Left renal pelvis (tissue), 4 donors: ENCODE results near the gene PCGF3. TPM values are rescaled to one million over a fixed set of nuclear protein-coding genes. Genes with fewer than 3 reads are reported as not detected.
"Not testable (repeated sequence)": the region's sequence is repeated elsewhere in the genome, so short reads cannot be mapped to it uniquely, and the experiment has no call there.

Experiments used
- DNase-seq, 4 donors: peaks; one replicate each; pipeline ENCODE4 v3.0.0-alpha.2; 2013; ENCODE audit warnings: low read depth in 4 of 4, low spot score in 3 of 4
- polyA plus RNA-seq, 4 donors: library from polyadenylated mRNA; unstranded; fragments of 120-200 nt; gene quantifications; one replicate each; pipeline ENCODE4 v1.2.1, GENCODE V29; 2013; ENCODE audit not compliant: insufficient read length in 4 of 4

PCGF3 gene
- polyA plus RNA-seq, 4 donors, result 67.3 to 93.3 (median 74.2) TPM

GRCh38 chr4:735583-735982 is 30.0 kb downstream of the PCGF3 start:
- no peak for DNase-seq

- DNase-seq, result not testable (repeated sequence)
These were observed 30.9 kb downstream of the PCGF3 start for GRCh38 chr4:736561-736960.

- DNase-seq, result no peak
These were observed 33.2 kb downstream of the PCGF3 start for GRCh38 chr4:738781-739280.

- DNase-seq, result no peak
These were observed 33.9 kb downstream of the PCGF3 start for GRCh38 chr4:739569-739968.

- DNase-seq, result no peak
These were observed 34.4 kb downstream of the PCGF3 start for GRCh38 chr4:740011-740410.

- no peak for DNase-seq
These were observed 35.1 kb downstream of the PCGF3 start for GRCh38 chr4:740656-741282.

- no peak for DNase-seq
These were observed 36.6 kb downstream of the PCGF3 start for GRCh38 chr4:742096-742741.

GRCh38 chr4:742742-743311 is 37.2 kb downstream of the PCGF3 start:
- DNase-seq, result no peak

GRCh38 chr4:743463-744211 is 38.0 kb downstream of the PCGF3 start:
- DNase-seq, result no peak

GRCh38 chr4:744212-744841 is 38.7 kb downstream of the PCGF3 start:
- DNase-seq, result no peak

GRCh38 chr4:747546-748170 is 42.0 kb downstream of the PCGF3 start:
- DNase-seq, result no peak

GRCh38 chr4:748461-748860 is 42.8 kb downstream of the PCGF3 start:
- no peak for DNase-seq

- no peak for DNase-seq
These were observed 44.4 kb downstream of the PCGF3 start for GRCh38 chr4:749698-750666.

- no peak for DNase-seq
These were observed 46.0 kb downstream of the PCGF3 start for GRCh38 chr4:751676-752075.

- no peak for DNase-seq
These were observed 46.7 kb downstream of the PCGF3 start for GRCh38 chr4:752196-752861.

- DNase-seq, result not testable (repeated sequence)
These were observed 47.6 kb downstream of the PCGF3 start for GRCh38 chr4:753186-753585.

- no peak for DNase-seq
These were observed 48.8 kb downstream of the PCGF3 start for GRCh38 chr4:754221-755120.

- no peak for DNase-seq
These were observed 51.5 kb downstream of the PCGF3 start for GRCh38 chr4:757111-757510.
